Dermis microvascular lymphatic vessel endothelial cell (primary cell): ENCODE results near the gene SELP. TPM values are rescaled to one million over a fixed set of nuclear protein-coding genes. Genes with fewer than 3 reads are reported as not detected.

Experiments
- DNase-seq, 2 donors: peaks; one replicate each; pipeline versions ENCODE4 v3.0.0 to v3.0.0-alpha.2; 2010; ENCODE audit warnings: low read depth in 2 of 2
- total RNA-seq: library from RNA; depleted of rRNA; stranded (reverse); fragments of >200 nt; gene quantifications from 2 replicates; pipeline ENCODE4 v1.2.1, GENCODE V29; 2014

SELP gene
- total RNA-seq, 1 donor from 2014 or later = 0.13 TPM

- no peak for DNase-seq
These were observed 9.4 kb downstream of the SELP start for GRCh38 chr1:169620565-169620964.

GRCh38 chr1:169618367-169618766, 11.6 kb downstream of the SELP start:
- DNase-seq = peak; percentile 7 to 90

DNA sequence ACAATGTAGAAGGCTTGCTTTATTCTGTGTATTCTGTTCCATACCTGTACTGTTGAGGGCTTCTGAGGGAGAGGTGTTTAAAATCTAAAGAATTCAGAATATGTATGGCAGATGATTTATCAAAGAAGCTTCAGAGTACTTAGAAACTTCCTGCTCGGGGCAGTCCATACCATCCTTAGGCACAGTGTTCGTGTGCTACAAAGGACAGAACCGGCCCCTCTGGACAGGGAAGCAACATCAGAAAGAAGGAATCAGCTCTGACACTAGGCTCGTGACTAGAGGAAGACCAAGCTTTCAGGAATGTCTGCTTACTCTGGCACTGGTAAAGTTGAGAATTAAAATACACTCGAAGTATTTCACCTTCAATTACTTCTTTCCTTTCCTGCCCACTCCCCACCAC, 14.1 kb downstream of the SELP start:
- no peak for DNase-seq

GRCh38 chr1:169610858-169611257, 19.1 kb downstream of the SELP start:
- no peak for DNase-seq

DNA sequence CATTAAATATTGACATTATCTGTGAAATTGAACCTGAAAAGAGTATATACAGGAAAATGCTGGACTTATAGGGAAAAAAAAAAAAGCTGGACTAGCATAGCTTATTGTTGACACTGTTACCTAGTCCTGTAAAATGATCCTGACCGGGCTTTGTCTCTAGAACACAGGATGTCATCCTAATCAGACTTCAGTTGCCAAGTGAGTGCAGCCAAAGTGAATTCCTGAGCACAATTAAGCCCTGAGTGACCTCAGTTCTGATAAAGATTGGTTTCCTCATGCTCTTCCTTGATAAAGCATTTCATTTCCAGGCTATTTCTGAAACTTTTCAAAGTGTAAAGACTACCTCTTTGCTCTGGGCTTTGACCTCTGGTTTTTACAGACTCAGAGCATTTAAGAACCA, 19.8 kb downstream of the SELP start:
- DNase-seq = peak; percentile 69 to 92

DNA sequence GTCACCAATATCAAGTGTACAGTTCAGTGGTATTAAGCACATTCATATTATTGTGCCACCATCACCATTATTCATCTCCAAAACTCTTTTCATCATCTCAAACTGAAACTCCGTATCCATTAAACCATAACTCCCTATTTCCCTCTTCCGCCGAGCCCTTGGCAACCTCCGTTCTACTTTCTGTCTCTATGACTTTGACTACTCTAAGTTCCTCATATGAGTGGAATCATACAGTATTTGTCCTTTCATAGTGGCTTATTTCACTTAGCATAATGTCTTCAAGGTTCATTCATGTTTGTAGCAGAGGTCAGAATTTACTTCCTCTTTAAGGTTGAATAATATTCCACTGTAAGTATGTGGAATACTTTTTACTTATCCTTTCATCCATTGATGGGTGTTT, 21.7 kb downstream of the SELP start:
- DNase-seq = no peak

GRCh38 chr1:169604781-169605560, 25.0 kb downstream of the SELP start:
- no peak for DNase-seq

DNA sequence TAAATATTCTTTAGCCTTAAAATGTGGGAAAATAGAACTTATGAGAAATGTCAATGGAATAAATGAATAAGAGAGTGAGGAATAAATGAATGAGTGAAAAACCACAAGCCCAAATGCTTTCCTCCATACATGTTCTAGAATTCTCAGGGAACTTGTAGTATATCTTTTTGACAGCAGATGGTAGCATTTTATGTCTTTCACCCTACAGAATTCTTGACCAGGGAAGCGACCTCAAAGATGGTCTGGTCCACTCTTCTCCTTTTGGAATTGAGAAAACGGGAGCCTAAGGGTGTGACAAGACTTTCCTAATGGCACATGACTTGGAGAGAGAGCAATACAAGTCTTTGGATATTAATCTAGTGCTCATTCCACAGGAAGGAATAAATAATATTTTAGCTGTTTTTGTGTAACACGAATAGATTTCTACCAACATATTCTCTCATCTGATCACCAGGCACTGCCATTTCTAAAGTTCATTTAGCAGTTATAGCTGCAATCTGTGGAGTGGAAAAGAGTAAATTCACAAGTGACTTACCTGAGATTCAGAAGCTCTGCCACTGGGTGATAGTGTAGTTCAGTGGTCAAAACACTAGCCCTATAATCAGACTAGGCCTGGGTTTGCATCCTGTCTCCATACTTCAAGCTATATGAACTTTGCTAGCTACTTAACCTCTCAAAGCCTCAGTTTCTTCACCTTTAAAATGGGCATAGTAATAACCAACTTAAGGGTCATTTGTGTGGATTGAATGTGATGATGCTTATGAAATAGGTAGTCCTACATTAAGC, 28.6 kb downstream of the SELP start:
- peak; percentile 16 to 46 for DNase-seq

- DNase-seq = peak; percentile 2 to 44
These were observed 33.9 kb downstream of the SELP start for GRCh38 chr1:169595764-169596711.

DNA sequence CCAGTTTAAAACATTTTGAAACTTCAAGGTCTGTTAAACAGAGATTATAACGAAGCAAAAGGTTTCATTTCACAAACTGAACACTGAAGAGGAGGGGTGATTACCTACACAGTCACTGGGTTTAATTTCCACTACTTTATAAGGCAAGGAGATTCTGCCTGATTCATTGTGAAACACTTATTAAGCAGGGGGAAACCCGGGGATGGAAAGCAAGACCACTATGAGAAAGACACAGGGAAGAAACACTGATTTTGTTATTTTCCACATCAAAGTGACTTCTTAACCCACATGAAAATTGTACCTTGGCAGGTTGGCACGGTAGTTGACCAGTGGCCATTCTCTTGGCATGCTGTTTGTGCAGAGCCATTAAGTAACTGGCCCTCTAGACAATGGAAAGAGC, 35.5 kb downstream of the SELP start:
- DNase-seq = no peak

GRCh38 chr1:169590932-169591331, 39.0 kb downstream of the SELP start:
- no peak for DNase-seq

DNA sequence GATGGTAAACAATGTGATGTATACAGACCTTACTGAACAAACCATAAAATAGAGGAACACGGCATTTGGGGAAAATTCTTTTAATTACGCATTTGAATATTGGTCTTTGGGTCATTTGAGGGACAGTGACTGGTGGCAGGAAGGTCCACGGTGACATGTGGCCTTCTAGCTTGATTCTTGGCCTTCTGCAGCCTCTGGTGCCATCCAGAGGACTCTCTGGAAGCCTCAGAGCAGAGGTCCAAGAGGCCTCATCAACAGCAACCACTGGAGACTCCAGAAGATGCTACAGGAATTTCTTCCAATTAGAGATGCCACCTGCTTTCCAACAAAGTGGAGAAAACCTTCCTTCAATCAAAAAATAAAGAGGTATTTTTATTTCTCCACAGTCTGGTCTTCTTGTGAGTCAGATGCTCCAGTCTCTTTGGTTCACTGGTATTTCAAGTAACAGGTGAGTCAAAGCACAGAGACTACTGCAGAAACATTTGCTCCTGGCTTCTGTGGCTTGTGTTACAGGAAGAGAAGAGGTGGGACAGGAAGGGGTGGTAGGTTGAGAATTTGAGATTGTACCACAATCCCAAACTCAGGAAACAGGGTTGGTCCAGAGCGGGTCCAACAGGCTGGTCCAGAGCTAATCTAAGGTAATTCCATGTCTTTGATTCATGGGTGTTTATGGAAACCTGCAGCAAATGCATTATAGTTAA, 41.0 kb downstream of the SELP start:
- no peak for DNase-seq

DNA sequence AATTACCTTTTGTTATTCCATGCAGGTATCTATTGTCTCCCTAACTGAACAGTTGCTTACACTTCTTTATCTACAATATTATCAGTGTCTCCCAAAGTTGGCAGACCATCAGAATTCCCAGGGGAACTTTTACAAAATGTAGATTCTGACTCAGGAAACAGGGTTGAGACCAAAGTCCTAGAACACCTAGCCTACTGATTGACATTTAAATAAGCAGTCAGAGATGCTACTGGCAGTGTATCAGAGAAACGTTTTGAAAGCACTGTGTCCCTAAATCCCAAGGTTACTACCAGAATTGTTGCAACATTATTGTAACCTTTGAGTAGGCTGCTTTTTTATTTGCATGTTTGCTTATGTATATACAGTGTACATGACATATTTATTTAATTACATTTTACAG, 41.8 kb downstream of the SELP start:
- DNase-seq = no peak

DNA sequence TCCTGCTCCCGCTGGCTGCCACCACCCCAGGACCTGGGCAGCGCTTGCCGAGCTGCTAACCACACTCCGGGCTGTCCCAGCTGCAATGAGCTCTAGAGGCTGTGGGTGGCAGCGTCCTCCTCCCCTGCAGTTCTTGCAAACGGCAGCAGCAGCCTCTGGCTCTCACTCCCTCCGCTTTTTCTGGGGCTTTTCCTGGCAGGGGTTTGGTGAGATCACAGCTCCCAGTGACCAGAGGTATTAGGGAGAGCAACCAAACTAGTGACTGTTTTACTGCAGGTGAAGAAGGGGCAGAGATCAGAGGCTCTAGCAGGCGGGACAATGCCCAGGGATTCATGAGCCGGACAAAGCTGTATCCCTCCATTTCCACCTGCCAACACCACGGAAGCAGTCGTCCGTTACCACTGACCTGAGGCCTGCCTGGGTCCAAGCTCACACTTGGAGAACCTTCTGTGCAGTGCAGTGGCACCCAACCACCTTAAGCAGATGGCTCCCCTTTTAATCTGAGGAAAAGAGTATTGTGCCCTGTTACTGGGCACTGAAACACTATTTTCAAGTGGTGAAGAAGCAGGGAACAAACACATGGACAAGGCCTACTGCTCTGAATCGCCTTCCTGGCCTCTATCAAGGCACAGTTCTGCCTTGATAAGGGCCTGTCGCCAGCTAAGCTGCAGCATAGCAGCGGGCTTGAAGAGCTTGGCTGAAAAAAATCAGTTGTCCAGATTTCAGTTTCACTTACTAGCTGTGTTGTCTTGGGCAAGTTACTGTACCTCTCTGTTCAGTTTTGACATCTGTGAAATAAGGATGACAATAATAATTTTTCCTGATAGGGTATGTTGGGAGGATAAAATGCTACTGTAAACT, 43.3 kb downstream of the SELP start, which contains the start of gene F5:
Gene F5 (minus strand): TSS at position 87 of the 861 bp plus-strand sequence. CDS start 95 bp downstream, outside the sequence.
- DNase-seq = peak; percentile 33 to 65

DNA sequence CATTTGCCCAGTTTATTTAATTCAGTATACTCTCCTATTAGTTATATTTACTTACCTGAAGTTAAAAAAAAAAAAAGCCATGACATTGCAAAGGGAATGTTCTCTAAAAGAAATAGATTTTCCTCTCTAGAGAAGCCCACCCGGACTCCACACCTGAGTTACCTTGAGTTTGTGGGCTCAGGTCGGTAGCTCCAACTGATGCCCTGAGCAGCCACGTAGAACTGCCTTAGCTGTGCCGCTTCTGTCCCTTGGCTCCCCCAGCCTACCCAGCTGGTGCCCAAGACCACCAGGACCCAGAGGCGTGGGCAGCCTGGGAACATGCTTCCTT, 43.9 kb downstream of the SELP start:
- DNase-seq = no peak

GRCh38 chr1:169585181-169585580, 44.7 kb downstream of the SELP start:
- DNase-seq = no peak

GRCh38 chr1:169584483-169585144, 45.3 kb downstream of the SELP start:
- DNase-seq = no peak

DNA sequence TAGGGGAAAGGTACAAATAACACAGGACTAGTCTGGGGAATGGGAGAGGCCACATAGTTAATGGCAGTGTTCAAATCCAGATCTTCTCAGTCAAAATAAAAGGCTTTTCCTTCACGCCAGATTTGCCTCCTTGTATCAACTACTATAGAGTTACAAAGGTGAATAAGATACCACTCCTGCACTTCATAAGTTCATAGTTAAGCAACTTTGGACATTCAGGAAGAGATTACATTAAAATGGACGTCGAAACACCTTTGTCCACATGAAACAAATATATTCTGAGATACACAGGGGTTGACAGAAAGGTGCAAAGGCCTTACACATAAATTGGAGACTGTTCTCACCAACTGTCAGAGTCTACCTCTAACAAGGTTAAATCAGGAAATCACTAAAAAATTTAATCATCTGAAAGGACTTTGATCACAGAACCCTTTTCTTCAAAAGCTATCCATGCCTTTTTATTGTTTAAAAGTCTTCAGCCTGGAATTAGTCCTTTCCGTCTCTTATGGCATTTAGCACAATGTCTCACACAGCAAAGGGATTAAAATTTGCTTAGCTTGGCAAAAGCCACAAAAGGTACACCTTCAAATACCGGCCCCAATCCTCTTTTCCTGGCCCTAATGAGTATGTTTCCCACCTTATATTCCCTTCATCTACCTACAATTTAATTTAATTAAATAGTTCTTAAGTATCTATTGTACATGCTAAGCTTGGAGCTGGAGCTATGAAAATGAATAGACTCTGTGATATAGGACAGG, 51.8 kb downstream of the SELP start:
- no peak for DNase-seq

DNA sequence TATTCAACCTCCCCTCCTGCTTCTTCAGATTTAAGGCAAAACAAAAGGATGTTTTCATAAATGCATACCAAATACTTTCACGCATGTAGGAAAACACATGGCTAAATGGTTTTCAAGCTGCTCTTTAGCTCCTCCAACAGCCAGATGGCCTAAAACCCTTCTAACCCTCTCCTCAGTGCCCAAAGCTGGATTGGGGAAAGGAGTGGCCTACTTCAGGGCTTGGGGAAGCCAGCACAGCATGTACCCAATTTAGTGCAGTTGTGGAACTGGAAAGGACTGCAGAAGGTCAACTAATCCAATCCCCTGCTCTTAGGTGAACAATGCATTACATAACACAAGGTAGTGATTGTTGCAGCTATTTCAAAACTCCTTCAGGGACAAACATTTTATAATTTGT, 53.0 kb downstream of the SELP start:
- DNase-seq = no peak
